HG02885 (cell line): ENCODE measurements around the gene FHAD1.
A peak's percentile ranks its signal among the peaks of the same experiment; 100 is the strongest.

Source experiments
- ATAC-seq: cut with Tn5 transposase; IDR thresholded peaks from one replicate; pipeline ENCODE4 v1.9.1; 2021; ENCODE audit warnings: mild to moderate bottlenecking; ENCODE audit not compliant: unreplicated experiment, poor library complexity

The FHAD1 gene

GRCh38 chr1:15409388-15410222 is 162.6 kb downstream of the FHAD1 start, which contains the start of gene EFHD2:
Gene EFHD2 (plus strand): TSS chr1:15409888. CDS start chr1:15409972, 84 bp downstream.
- peak; percentile 81 for ATAC-seq

GRCh38 chr1:15410223-15410883 is 163.3 kb downstream of the FHAD1 start:
- ATAC-seq = no peak

GRCh38 chr1:15410884-15411245 is 163.8 kb downstream of the FHAD1 start:
- ATAC-seq = no peak

- no peak for ATAC-seq
Observed at GRCh38 chr1:15411593-15412137, 164.6 kb downstream of the FHAD1 start.

- ATAC-seq = no peak
Observed at GRCh38 chr1:15412175-15412800, 165.3 kb downstream of the FHAD1 start.

GRCh38 chr1:15412843-15413242 is 165.8 kb downstream of the FHAD1 start:
- no peak for ATAC-seq

GRCh38 chr1:15413563-15414444 is 166.8 kb downstream of the FHAD1 start:
- ATAC-seq = no peak

GRCh38 chr1:15414445-15414983 is 167.5 kb downstream of the FHAD1 start:
- ATAC-seq = no peak

GRCh38 chr1:15417059-15417934 is 170.3 kb downstream of the FHAD1 start:
- no peak for ATAC-seq

- no peak for ATAC-seq
Observed at GRCh38 chr1:15418806-15419515, 171.9 kb downstream of the FHAD1 start.

- ATAC-seq = no peak
Observed at GRCh38 chr1:15420853-15421465, 173.9 kb downstream of the FHAD1 start.

GRCh38 chr1:15422871-15423270 is 175.8 kb downstream of the FHAD1 start:
- no peak for ATAC-seq

GRCh38 chr1:15423355-15424077 is 176.5 kb downstream of the FHAD1 start:
- ATAC-seq = no peak

- ATAC-seq = no peak
Observed at GRCh38 chr1:15424146-15424667, 177.2 kb downstream of the FHAD1 start.

GRCh38 chr1:15424981-15425380 is 178.0 kb downstream of the FHAD1 start:
- no peak for ATAC-seq

- no peak for ATAC-seq
Observed at GRCh38 chr1:15425521-15425920, 178.5 kb downstream of the FHAD1 start.

GRCh38 chr1:15425958-15426357 is 178.9 kb downstream of the FHAD1 start:
- no peak for ATAC-seq
